ENCODE results near the gene SAMD1. TPM values are rescaled to one million over a fixed set of nuclear protein-coding genes. Genes with fewer than 3 reads are reported as not detected.

The SAMD1 gene
- total RNA-seq, 1 experiment from 2014 or later: 56.0 TPM

- H3K4me3 ChIP-seq (ENCODE audit: low read depth, low read length, poor library complexity, severe bottlenecking): no peak within 1 kb of the TSS
- POLR2A ChIA-PET (ENCODE audit: low non-redundant PET): no interaction called here
- no peak for DNase-seq (ENCODE audit: low spot score)
These were observed 5.1 kb downstream of the SAMD1 start, which contains the start of gene C19orf67 for GRCh38 chr19:14085309-14085995. C19orf67 (minus strand) TSS chr19:14085783; CDS start chr19:14085627, 156 bp downstream.

GRCh38 chr19:14082675-14082960, 7.9 kb downstream of the SAMD1 start:
- CTCF ChIA-PET: interaction anchor here (0.7 kb wide), 1 partner anchor 1065 kb away, joined by 6 read pairs; no protein-coding TSS in a partner anchor
- intact Hi-C loops (cut with micrococcal nuclease; ENCODE audit: unreplicated experiment): no loop called here
- no peaks in the 10 kb centered on the region for H3K9me3 ChIP-seq (ENCODE audit: low read depth, low read length, poor library complexity, severe bottlenecking)
- H3K27ac ChIP-seq (ENCODE audit: low read depth, low read length, poor library complexity, severe bottlenecking): no peak overlapping the region
- TF ChIP-seq CTCF (conservative IDR thresholded peaks at IDR 0.05; ENCODE audit: low read depth, low read length) (no peak), EZH2 (IDR thresholded peaks at IDR 0.05; ENCODE audit: borderline replicate concordance, low read depth, low read length, poor library complexity, severe bottlenecking) (no peak)
- DNase-seq (ENCODE audit: low spot score): no peak
- peaks cover 3% of the 10 kb centered on the region for H3K4me1 ChIP-seq (ENCODE audit: insufficient read depth, low read length, poor library complexity, severe bottlenecking)
- H3K27me3 ChIP-seq (replicated peaks; ENCODE audit: insufficient read depth, low read depth, low read length, poor library complexity): no peaks in the 10 kb centered on the region
- no TSS peak for BruUV-seq (replicated peaks)
- POLR2A ChIA-PET (ENCODE audit: low non-redundant PET): no interaction called here
- H3K36me3 ChIP-seq (ENCODE audit: insufficient read depth, low read length, poor library complexity, severe bottlenecking): no peaks in the 10 kb centered on the region
- no peak overlapping the region for H3K4me3 ChIP-seq (ENCODE audit: low read depth, low read length, poor library complexity, severe bottlenecking)

More at GRCh38 chr19:14085309-14085995, 5.1 kb downstream of the SAMD1 start, which contains the start of gene C19orf67:
- no TSS peak for BruUV-seq (replicated peaks)
- TF ChIP-seq EZH2 (IDR thresholded peaks at IDR 0.05; ENCODE audit: borderline replicate concordance, low read depth, low read length, poor library complexity, severe bottlenecking) (no peak), CTCF (conservative IDR thresholded peaks at IDR 0.05; ENCODE audit: low read depth, low read length) (no peak)
- H3K36me3 ChIP-seq (ENCODE audit: insufficient read depth, low read length, poor library complexity, severe bottlenecking): peaks cover 12% of the 10 kb centered on the region
- no peaks in the 10 kb centered on the region for H3K4me1 ChIP-seq (ENCODE audit: insufficient read depth, low read length, poor library complexity, severe bottlenecking)
- no peaks in the 10 kb centered on the region for H3K9me3 ChIP-seq (ENCODE audit: low read depth, low read length, poor library complexity, severe bottlenecking)
- H3K27me3 ChIP-seq (replicated peaks; ENCODE audit: insufficient read depth, low read depth, low read length, poor library complexity): no peaks in the 10 kb centered on the region
- intact Hi-C loops (cut with micrococcal nuclease; ENCODE audit: unreplicated experiment): no loop called here
- CTCF ChIA-PET: no interaction called here
- no peak within 1 kb of the TSS for H3K27ac ChIP-seq (ENCODE audit: low read depth, low read length, poor library complexity, severe bottlenecking)

GRCh38 chr19:14081797-14082674, 8.5 kb downstream of the SAMD1 start:
- no TSS peak for BruUV-seq (replicated peaks)
- peak overlapping the region; percentile 53 for H3K27ac ChIP-seq (ENCODE audit: low read depth, low read length, poor library complexity, severe bottlenecking)
- ChIA-PET POLR2A (ENCODE audit: low non-redundant PET) (interaction anchor here (0.5 kb wide), 1 partner anchor 238 kb away, joined by 7 read pairs; no protein-coding TSS in a partner anchor), CTCF (interaction anchor here (0.7 kb wide), 1 partner anchor 1064 kb away, joined by 6 read pairs; no protein-coding TSS in a partner anchor)
- no peak for DNase-seq (ENCODE audit: low spot score)
- peak overlapping the region; percentile 73 for H3K4me3 ChIP-seq (ENCODE audit: low read depth, low read length, poor library complexity, severe bottlenecking)
- H3K27me3 ChIP-seq (replicated peaks; ENCODE audit: insufficient read depth, low read depth, low read length, poor library complexity): no peaks in the 10 kb centered on the region
- TF ChIP-seq CTCF (conservative IDR thresholded peaks at IDR 0.05; ENCODE audit: low read depth, low read length): no peak
- TF ChIP-seq EZH2 (IDR thresholded peaks at IDR 0.05; ENCODE audit: borderline replicate concordance, low read depth, low read length, poor library complexity, severe bottlenecking): no peak
- H3K36me3 ChIP-seq (ENCODE audit: insufficient read depth, low read length, poor library complexity, severe bottlenecking): no peaks in the 10 kb centered on the region
- intact Hi-C loops (cut with micrococcal nuclease; ENCODE audit: unreplicated experiment): no loop called here
- peaks cover 3% of the 10 kb centered on the region for H3K4me1 ChIP-seq (ENCODE audit: insufficient read depth, low read length, poor library complexity, severe bottlenecking)
- H3K9me3 ChIP-seq (ENCODE audit: low read depth, low read length, poor library complexity, severe bottlenecking): no peaks in the 10 kb centered on the region
